ENCODE data around the gene EDA. TPM values are rescaled to one million over a fixed set of nuclear protein-coding genes. Genes with fewer than 3 reads are reported as not detected.
"Not testable (repeated sequence)": the region's sequence is repeated elsewhere in the genome, so short reads cannot be mapped to it uniquely, and the experiment has no call there.

EDA gene
- total RNA-seq, 1 donor: 9.1 TPM

GRCh38 chrX:69808375-69808774 is 192.5 kb downstream of the EDA start:
- Histone ChIP-seq H3K4me3 (ENCODE audit: low read length) (no peak overlapping the region), H3K4me1 (ENCODE audit: insufficient read depth, low read length) (no peaks in the 10 kb centered on the region), H3K9me3 (ENCODE audit: low read depth, low read length) (no peaks in the 10 kb centered on the region), H3K27me3 (ENCODE audit: insufficient read depth, low read length) (no peaks in the 10 kb centered on the region)

- no peaks in the 10 kb centered on the region for H3K9me3 ChIP-seq (ENCODE audit: low read depth, low read length)
- H3K27me3 ChIP-seq (ENCODE audit: insufficient read depth, low read length): no peaks in the 10 kb centered on the region
- no peaks in the 10 kb centered on the region for H3K4me1 ChIP-seq (ENCODE audit: insufficient read depth, low read length)
- no peak overlapping the region for H3K4me3 ChIP-seq (ENCODE audit: low read length)
Observed at GRCh38 chrX:69813677-69814076, 197.8 kb downstream of the EDA start.

- H3K4me1 ChIP-seq (ENCODE audit: insufficient read depth, low read length): no peaks in the 10 kb centered on the region
- no peaks in the 10 kb centered on the region for H3K27me3 ChIP-seq (ENCODE audit: insufficient read depth, low read length)
- no peak overlapping the region for H3K4me3 ChIP-seq (ENCODE audit: low read length)
- H3K9me3 ChIP-seq (ENCODE audit: low read depth, low read length): no peaks in the 10 kb centered on the region
Observed at GRCh38 chrX:69815063-69815462, 199.2 kb downstream of the EDA start.

- no peak overlapping the region for H3K4me3 ChIP-seq (ENCODE audit: low read length)
- H3K27me3 ChIP-seq (ENCODE audit: insufficient read depth, low read length): no peaks in the 10 kb centered on the region
- H3K9me3 ChIP-seq (ENCODE audit: low read depth, low read length): no peaks in the 10 kb centered on the region
- H3K4me1 ChIP-seq (ENCODE audit: insufficient read depth, low read length): no peaks in the 10 kb centered on the region
Observed at GRCh38 chrX:69815519-69815918, 199.6 kb downstream of the EDA start.

GRCh38 chrX:69844636-69845035 is 228.7 kb downstream of the EDA start:
- H3K4me3 ChIP-seq (ENCODE audit: low read length): no peak overlapping the region
- no peaks in the 10 kb centered on the region for H3K27me3 ChIP-seq (ENCODE audit: insufficient read depth, low read length)
- no peaks in the 10 kb centered on the region for H3K9me3 ChIP-seq (ENCODE audit: low read depth, low read length)
- no peaks in the 10 kb centered on the region for H3K4me1 ChIP-seq (ENCODE audit: insufficient read depth, low read length)

- not testable (repeated sequence) for H3K27me3 ChIP-seq (ENCODE audit: insufficient read depth, low read length); H3K9me3 ChIP-seq (ENCODE audit: low read depth, low read length); H3K4me1 ChIP-seq (ENCODE audit: insufficient read depth, low read length); H3K4me3 ChIP-seq (ENCODE audit: low read length)
Observed at GRCh38 chrX:69859999-69860398, 244.1 kb downstream of the EDA start.

GRCh38 chrX:69876221-69876620 is 260.3 kb downstream of the EDA start:
- Histone ChIP-seq H3K4me1 (ENCODE audit: insufficient read depth, low read length) (no peaks in the 10 kb centered on the region), H3K4me3 (ENCODE audit: low read length) (no peak overlapping the region), H3K27me3 (ENCODE audit: insufficient read depth, low read length) (no peaks in the 10 kb centered on the region), H3K9me3 (ENCODE audit: low read depth, low read length) (no peaks in the 10 kb centered on the region)

GRCh38 chrX:69884210-69884609 is 268.3 kb downstream of the EDA start:
- Histone ChIP-seq H3K27me3 (ENCODE audit: insufficient read depth, low read length) (no peaks in the 10 kb centered on the region), H3K4me1 (ENCODE audit: insufficient read depth, low read length) (no peaks in the 10 kb centered on the region), H3K4me3 (ENCODE audit: low read length) (no peak overlapping the region), H3K9me3 (ENCODE audit: low read depth, low read length) (no peaks in the 10 kb centered on the region)

- Histone ChIP-seq H3K27me3 (ENCODE audit: insufficient read depth, low read length) (no peaks in the 10 kb centered on the region), H3K4me3 (ENCODE audit: low read length) (no peak overlapping the region)
Observed at GRCh38 chrX:69896046-69896445, 280.1 kb downstream of the EDA start.

GRCh38 chrX:69900491-69900890 is 284.6 kb downstream of the EDA start:
- H3K9me3 ChIP-seq (ENCODE audit: low read depth, low read length): no peaks in the 10 kb centered on the region
- H3K4me3 ChIP-seq (ENCODE audit: low read length): no peak overlapping the region
- no peaks in the 10 kb centered on the region for H3K27me3 ChIP-seq (ENCODE audit: insufficient read depth, low read length)
- H3K4me1 ChIP-seq (ENCODE audit: insufficient read depth, low read length): no peaks in the 10 kb centered on the region

More at GRCh38 chrX:69896046-69896445, 280.1 kb downstream of the EDA start:
- Histone ChIP-seq H3K4me1 (ENCODE audit: insufficient read depth, low read length) (no peaks in the 10 kb centered on the region), H3K9me3 (ENCODE audit: low read depth, low read length) (no peaks in the 10 kb centered on the region)

- no peaks in the 10 kb centered on the region for H3K27me3 ChIP-seq (ENCODE audit: insufficient read depth, low read length)
- H3K4me3 ChIP-seq (ENCODE audit: low read length): no peak overlapping the region
- H3K9me3 ChIP-seq (ENCODE audit: low read depth, low read length): no peaks in the 10 kb centered on the region
- no peaks in the 10 kb centered on the region for H3K4me1 ChIP-seq (ENCODE audit: insufficient read depth, low read length)
Observed at GRCh38 chrX:69906447-69906846, 290.5 kb downstream of the EDA start.

- no peak overlapping the region for H3K4me3 ChIP-seq (ENCODE audit: low read length)
- H3K9me3 ChIP-seq (ENCODE audit: low read depth, low read length): no peaks in the 10 kb centered on the region
- no peaks in the 10 kb centered on the region for H3K4me1 ChIP-seq (ENCODE audit: insufficient read depth, low read length)
- H3K27me3 ChIP-seq (ENCODE audit: insufficient read depth, low read length): no peaks in the 10 kb centered on the region
Observed at GRCh38 chrX:69914781-69915180, 298.9 kb downstream of the EDA start.

GRCh38 chrX:69919749-69920148 is 303.8 kb downstream of the EDA start:
- Histone ChIP-seq H3K27me3 (ENCODE audit: insufficient read depth, low read length) (no peaks in the 10 kb centered on the region), H3K4me1 (ENCODE audit: insufficient read depth, low read length) (no peaks in the 10 kb centered on the region), H3K4me3 (ENCODE audit: low read length) (no peak overlapping the region), H3K9me3 (ENCODE audit: low read depth, low read length) (no peaks in the 10 kb centered on the region)

- H3K4me1 ChIP-seq (ENCODE audit: insufficient read depth, low read length): no peaks in the 10 kb centered on the region
- H3K4me3 ChIP-seq (ENCODE audit: low read length): no peak overlapping the region
- no peaks in the 10 kb centered on the region for H3K9me3 ChIP-seq (ENCODE audit: low read depth, low read length)
- H3K27me3 ChIP-seq (ENCODE audit: insufficient read depth, low read length): no peaks in the 10 kb centered on the region
Observed at GRCh38 chrX:69932323-69932722, 316.4 kb downstream of the EDA start.

GRCh38 chrX:69948276-69948797 is 332.4 kb downstream of the EDA start:
- Histone ChIP-seq H3K4me1 (ENCODE audit: insufficient read depth, low read length) (no peaks in the 10 kb centered on the region), H3K9me3 (ENCODE audit: low read depth, low read length) (no peaks in the 10 kb centered on the region), H3K4me3 (ENCODE audit: low read length) (no peak overlapping the region), H3K27me3 (ENCODE audit: insufficient read depth, low read length) (no peaks in the 10 kb centered on the region)

GRCh38 chrX:69951753-69952152 is 335.8 kb downstream of the EDA start:
- H3K9me3 ChIP-seq (ENCODE audit: low read depth, low read length): no peaks in the 10 kb centered on the region

More at GRCh38 chrX:69951753-69952152, 335.8 kb downstream of the EDA start:
- Histone ChIP-seq H3K4me3 (ENCODE audit: low read length) (no peak overlapping the region), H3K4me1 (ENCODE audit: insufficient read depth, low read length) (no peaks in the 10 kb centered on the region), H3K27me3 (ENCODE audit: insufficient read depth, low read length) (no peaks in the 10 kb centered on the region)

Data from mononuclear cell (primary cell).